GM20431 (cell line): ENCODE measurements around the gene RIC1.

Experiments used
- in situ Hi-C: fragments of 300-500 bp; cut with MseI, MboI; formaldehyde crosslinking; loops from one replicate; pipeline ENCODE4 v1.15.0; 2020; ENCODE audit warnings: low sequenced_read_pairs; ENCODE audit not compliant: unreplicated experiment

Gene RIC1

GRCh38 chr9:5811751-5812150 lies 182.8 kb downstream of the RIC1 start:
- in situ Hi-C loops: no loop called here

GRCh38 chr9:5813824-5814223 lies 184.9 kb downstream of the RIC1 start:
- in situ Hi-C loops: no loop called here

GRCh38 chr9:5815461-5815860 lies 186.6 kb downstream of the RIC1 start:
- in situ Hi-C loops: no loop called here

- in situ Hi-C loops: no loop called here
Measured at GRCh38 chr9:5817862-5818261, 189.0 kb downstream of the RIC1 start.

- in situ Hi-C loops: no loop called here
Measured at GRCh38 chr9:5818424-5819142, 189.7 kb downstream of the RIC1 start.

- in situ Hi-C loops: no loop called here
Measured at GRCh38 chr9:5819174-5819573, 190.3 kb downstream of the RIC1 start.

GRCh38 chr9:5820425-5820824 lies 191.5 kb downstream of the RIC1 start:
- in situ Hi-C loops: no loop called here

- in situ Hi-C loops: no loop called here
Measured at GRCh38 chr9:5825223-5825622, 196.3 kb downstream of the RIC1 start.
